AG04449 (cell line): ENCODE data around the gene ZIC5.

Experiments
- CTCF ChIA-PET: fragments of 350-600 bp; formaldehyde crosslinking; extraction: SDS; loops from one replicate; lab custom pipeline; 2021; ENCODE audit warnings: antibody characterized with exemption; lab: Yijun Ruan, JAX
- POLR2A ChIA-PET: fragments of 400-600, 350-600 bp; formaldehyde crosslinking; extraction: SDS; loops from one replicate; lab custom pipeline; 2020; ENCODE audit warnings: antibody characterized with exemption, inconsistent platforms; lab: Yijun Ruan, JAX
- DNase-seq: peaks from one replicate; pipeline ENCODE4 v3.0.0-alpha.2; 2010; ENCODE audit warnings: low read depth, low spot score
- H3K4me3 ChIP-seq: 2 replicates; pipeline ENCODE4 v1.5.1; 2011; ENCODE audit warnings: low read depth, mild to moderate bottlenecking, control low read depth, low read length
- TF ChIP-seq, protein P1 (sequence below): IDR thresholded peaks from one replicate; pipeline ENCODE4 v1.5.1; 2011; ENCODE audit warnings: mild to moderate bottlenecking, moderate library complexity, low read length, control low read depth, inconsistent platforms; ENCODE audit not compliant: insufficient read depth; ENCODE audit errors: missing control alignments

ZIC5 gene

DNA sequence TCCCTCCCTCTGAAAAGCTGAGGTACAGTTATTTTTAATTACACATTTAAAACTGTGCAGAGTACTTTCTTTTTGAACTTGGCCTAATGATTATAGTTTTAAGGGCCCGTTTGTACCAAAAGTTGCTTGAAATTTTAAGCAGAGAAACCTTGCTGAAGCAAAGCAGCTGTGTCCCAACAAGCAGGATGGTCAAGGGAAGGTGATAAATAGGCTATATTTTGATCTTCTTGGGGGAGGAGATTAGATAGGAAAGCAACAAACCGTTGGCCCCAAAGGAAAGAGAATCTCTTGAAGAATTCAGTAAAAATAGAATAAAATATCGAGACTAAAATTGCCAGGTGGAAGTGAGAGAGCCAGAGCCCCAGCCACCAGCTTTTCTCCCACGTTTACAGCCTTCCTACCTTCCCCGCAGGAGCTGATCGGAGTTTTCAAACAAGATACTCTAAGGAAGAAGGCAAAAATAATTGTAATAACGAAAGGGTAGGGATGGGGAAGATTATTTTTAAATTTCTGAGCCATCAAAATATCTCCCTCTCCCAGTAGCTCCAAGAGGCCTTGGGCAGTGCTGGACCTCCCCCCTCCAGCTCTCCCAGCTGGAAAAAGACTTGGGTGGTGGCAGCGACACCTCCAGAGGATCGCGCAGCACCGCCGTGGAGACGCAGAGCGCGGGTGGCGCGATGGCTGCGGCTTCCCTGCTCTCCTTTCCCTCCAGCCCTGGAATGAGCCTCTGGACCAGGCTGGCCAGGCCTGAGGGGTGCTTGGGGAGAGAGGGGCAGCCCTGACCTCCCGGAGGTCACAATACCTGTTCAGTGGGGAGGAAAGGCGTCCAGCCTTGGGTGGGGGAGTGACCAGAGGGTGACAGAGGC, 15.8 kb upstream of the ZIC5 start:
- ChIA-PET CTCF (interaction anchor here (2.0 kb wide), 1 partner anchor 248 kb away, joined by 6 read pairs; no protein-coding TSS in a partner anchor), POLR2A (no interaction called here)
- DNase-seq: no peak
- TF ChIP-seq, protein P1, sequence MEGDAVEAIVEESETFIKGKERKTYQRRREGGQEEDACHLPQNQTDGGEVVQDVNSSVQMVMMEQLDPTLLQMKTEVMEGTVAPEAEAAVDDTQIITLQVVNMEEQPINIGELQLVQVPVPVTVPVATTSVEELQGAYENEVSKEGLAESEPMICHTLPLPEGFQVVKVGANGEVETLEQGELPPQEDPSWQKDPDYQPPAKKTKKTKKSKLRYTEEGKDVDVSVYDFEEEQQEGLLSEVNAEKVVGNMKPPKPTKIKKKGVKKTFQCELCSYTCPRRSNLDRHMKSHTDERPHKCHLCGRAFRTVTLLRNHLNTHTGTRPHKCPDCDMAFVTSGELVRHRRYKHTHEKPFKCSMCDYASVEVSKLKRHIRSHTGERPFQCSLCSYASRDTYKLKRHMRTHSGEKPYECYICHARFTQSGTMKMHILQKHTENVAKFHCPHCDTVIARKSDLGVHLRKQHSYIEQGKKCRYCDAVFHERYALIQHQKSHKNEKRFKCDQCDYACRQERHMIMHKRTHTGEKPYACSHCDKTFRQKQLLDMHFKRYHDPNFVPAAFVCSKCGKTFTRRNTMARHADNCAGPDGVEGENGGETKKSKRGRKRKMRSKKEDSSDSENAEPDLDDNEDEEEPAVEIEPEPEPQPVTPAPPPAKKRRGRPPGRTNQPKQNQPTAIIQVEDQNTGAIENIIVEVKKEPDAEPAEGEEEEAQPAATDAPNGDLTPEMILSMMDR: no peak
- no peak overlapping the region for H3K4me3 ChIP-seq

DNA sequence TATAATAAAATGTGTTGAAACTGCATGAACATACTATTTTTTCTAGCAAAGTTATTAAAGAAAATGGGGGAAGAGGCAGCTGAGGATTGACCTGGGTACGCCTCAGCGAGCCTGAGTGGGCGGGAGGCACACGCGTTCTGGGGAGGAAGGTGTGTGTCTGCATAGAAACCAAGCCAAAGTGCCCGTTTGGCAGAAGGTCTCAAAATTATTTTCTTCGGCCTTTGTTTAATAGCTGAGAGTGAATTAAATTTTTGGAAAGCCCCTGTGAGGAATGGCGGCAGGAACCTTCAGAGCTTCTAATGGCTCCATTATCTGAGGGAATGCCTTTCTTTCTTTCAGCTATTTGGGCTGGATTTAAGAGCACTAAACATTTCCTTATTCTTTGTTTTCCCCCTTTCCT, 15.2 kb upstream of the ZIC5 start:
- DNase-seq: no peak

DNA sequence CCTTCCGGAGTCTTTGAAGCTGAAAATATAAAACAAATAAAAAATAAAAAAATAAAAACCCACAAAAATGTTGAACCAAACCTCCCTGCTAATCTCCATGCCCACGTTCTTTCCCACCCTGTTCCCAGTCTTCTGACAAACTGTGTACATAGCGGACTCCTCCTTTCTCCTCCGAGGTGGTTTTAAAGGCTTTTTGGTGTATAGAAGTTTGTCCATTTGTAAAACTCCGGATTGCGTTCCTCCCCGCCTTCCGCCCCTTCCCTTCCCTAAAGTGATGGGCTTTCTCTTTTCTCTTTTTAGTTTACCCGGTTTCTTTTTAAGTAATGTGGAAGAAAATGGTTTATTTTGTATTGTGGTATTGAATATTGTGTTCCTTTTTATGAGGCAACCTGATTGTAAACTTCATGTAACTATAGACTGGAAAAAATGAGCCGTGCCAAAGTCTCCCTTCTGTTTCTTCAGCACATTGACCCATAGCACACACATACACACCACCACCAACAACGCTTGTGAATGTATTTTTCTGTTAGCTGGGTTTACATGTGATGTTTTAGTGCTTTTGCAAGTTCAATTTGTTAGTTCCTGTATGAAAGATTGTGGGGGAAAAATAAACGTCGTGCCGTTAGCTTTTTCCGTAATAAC, 14.4 kb upstream of the ZIC5 start:
- POLR2A ChIA-PET: no interaction called here
- TF ChIP-seq, protein P1: no peak
- DNase-seq: no peak
- CTCF ChIA-PET: interaction anchor here (2.0 kb wide), 1 partner anchor 249 kb away, joined by 6 read pairs; no protein-coding TSS in a partner anchor
- no peak overlapping the region for H3K4me3 ChIP-seq

More for the DNA sequence above, 15.2 kb upstream of the ZIC5 start:
- TF ChIP-seq, protein P1: no peak
- CTCF ChIA-PET: interaction anchor here (2.0 kb wide), 1 partner anchor 249 kb away, joined by 6 read pairs; no protein-coding TSS in a partner anchor
- POLR2A ChIA-PET: no interaction called here
- no peak overlapping the region for H3K4me3 ChIP-seq

DNA sequence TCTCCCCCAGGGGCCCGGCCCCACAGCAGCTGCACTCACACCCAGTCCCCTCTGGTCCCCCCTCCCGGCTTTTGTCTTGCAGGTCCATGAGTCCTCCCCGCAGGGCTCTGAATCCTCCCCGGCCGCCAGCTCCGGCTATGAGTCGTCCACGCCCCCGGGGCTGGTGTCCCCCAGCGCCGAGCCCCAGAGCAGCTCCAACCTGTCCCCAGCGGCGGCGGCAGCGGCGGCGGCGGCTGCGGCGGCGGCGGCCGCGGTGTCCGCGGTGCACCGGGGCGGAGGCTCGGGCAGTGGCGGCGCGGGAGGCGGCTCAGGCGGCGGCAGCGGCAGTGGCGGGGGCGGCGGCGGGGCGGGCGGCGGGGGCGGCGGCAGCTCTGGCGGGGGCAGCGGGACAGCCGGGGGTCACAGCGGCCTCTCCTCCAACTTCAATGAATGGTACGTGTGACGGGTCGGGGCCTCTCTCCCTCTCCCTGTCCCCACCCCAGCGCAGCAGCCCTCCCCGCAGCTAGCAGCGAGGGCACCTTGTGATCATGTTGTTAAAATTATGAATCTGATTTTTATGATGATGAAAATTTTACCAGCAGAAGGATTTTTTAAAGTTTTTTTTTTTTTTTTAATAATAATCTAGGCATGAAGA, 13.8 kb upstream of the ZIC5 start:
- CTCF ChIA-PET: interaction anchor here (1.2 to 2.0 kb wide), 2 partner anchors 11 to 250 kb away, joined by 4 to 6 read pairs; no protein-coding TSS in a partner anchor
- TF ChIP-seq, protein P1: no peak
- no peak for DNase-seq
- POLR2A ChIA-PET: no interaction called here
- no peak overlapping the region for H3K4me3 ChIP-seq

DNA sequence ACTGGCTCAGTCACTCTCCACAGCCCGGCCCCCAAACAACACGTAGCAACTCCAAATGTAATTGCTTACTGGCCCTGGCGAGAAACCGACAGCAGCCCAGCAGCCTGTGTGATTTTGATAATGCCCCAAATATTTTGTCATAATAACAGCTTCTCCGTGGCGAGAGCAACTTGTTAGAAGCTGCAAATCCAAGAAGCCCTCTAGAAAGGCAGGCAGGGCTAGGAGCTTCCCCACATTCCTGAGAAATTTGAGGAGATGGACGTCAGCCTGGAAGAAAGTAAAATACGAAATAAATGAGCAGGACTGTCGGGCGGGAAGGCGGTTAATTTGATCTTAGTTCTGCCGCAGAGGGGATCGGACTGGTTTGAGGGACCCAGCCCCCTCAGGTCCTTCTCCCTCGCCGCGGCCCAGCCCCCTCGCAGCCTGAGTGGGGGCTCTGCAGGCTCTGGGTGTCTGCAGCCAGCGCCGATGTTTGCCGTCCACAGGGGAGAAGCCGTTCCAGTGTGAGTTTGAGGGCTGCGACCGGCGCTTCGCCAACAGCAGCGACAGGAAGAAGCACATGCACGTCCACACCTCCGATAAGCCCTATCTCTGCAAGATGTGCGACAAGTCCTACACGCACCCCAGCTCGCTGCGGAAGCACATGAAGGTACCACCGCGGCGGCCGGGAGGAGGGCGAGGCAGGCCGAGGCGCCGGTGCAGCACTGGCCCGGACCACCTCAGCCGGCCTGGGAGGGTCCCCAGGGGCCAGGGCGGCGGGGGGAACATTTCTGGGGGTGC, 13.1 kb upstream of the ZIC5 start:
- CTCF ChIA-PET: interaction anchor here (0.7 to 1.2 kb wide), 2 partner anchors 12 to 330 kb away, joined by 3 to 4 read pairs; no protein-coding TSS in a partner anchor

More for the DNA sequence above, 13.1 kb upstream of the ZIC5 start:
- POLR2A ChIA-PET: no interaction called here
- DNase-seq: no peak
- H3K4me3 ChIP-seq: no peak overlapping the region
- TF ChIP-seq, protein P1: no peak
